HEK293 (cell line): ENCODE data around the gene EDAR.

Source experiments
- CTCF ChIA-PET: fragments of 350-600 bp; formaldehyde crosslinking; extraction: SDS; loops from one replicate; lab custom pipeline; 2021; ENCODE audit warnings: antibody characterized with exemption; lab: Yijun Ruan, JAX
- POLR2A ChIA-PET: fragments of 300-600 bp; formaldehyde crosslinking; extraction: SDS; loops from one replicate; lab custom pipeline; 2020; ENCODE audit warnings: antibody characterized with exemption, inconsistent platforms; lab: Yijun Ruan, JAX
- H3K27ac ChIP-seq: fragments of 200-500 bp; sonication (Bioruptor generic); 2 replicates; pipeline ENCODE4 v1.5.1; 2014; ENCODE audit warnings: low read depth, low read length, control low read depth, inconsistent platforms; ENCODE audit errors: extremely low read depth
- H3K36me3 ChIP-seq, 2 experiments: fragments of 200-500 bp in 1 of 2; sonication (Bioruptor generic) in 1 of 2; 1 replicate in 1 of 2; 2 replicates in 1 of 2; pipeline ENCODE4 v1.5.1; 2014 to 2017; ENCODE audit warnings: inconsistent platforms in 2 of 2, low read length in 2 of 2; ENCODE audit not compliant: control insufficient read depth in 2 of 2, insufficient read depth in 1 of 2
- H3K4me1 ChIP-seq: fragments of 200-500 bp; sonication (Bioruptor generic); 2 replicates; pipeline ENCODE4 v1.5.1; 2014; ENCODE audit warnings: mild to moderate bottlenecking, low read length, inconsistent platforms; ENCODE audit not compliant: control insufficient read depth, insufficient read depth
- H3K4me3 ChIP-seq: 2 replicates; pipeline ENCODE4 v1.5.1; 2011; ENCODE audit warnings: low read depth, mild to moderate bottlenecking, control low read depth, low read length, moderate library complexity
- H3K9me3 ChIP-seq: fragments of 200-500 bp; sonication (Bioruptor generic); 2 replicates; pipeline ENCODE4 v1.5.1; 2014; ENCODE audit warnings: low read depth, low read length, inconsistent platforms; ENCODE audit not compliant: control insufficient read depth, insufficient read depth
- KLF16 ChIP-seq: fragments of 450-650 bp; formaldehyde crosslinking; IDR thresholded peaks from 2 replicates; pipeline ENCODE4 v1.5.1; 2017; ENCODE audit warnings: missing biosample characterization, missing genetic modification characterization
- KLF17 ChIP-seq: fragments of 450-650 bp; formaldehyde crosslinking; IDR thresholded peaks from 2 replicates; pipeline ENCODE4 v1.5.1; 2016; ENCODE audit warnings: missing biosample characterization, missing genetic modification characterization
- PATZ1 ChIP-seq: fragments of 450-650 bp; formaldehyde crosslinking; IDR thresholded peaks from 2 replicates; pipeline ENCODE4 v1.5.1; 2016; ENCODE audit warnings: missing biosample characterization, missing genetic modification characterization
- ZEB2 ChIP-seq: fragments of 450-650 bp; formaldehyde crosslinking; IDR thresholded peaks from 2 replicates; pipeline ENCODE4 v1.5.1; 2016; ENCODE audit warnings: missing biosample characterization, missing genetic modification characterization
- ZFP41 ChIP-seq: fragments of 450-650 bp; formaldehyde crosslinking; IDR thresholded peaks from 2 replicates; pipeline ENCODE4 v1.5.1; 2016; ENCODE audit warnings: missing biosample characterization, missing genetic modification characterization, borderline replicate concordance
- ZNF202 ChIP-seq: fragments of 450-650 bp; formaldehyde crosslinking; IDR thresholded peaks from 2 replicates; pipeline ENCODE4 v1.5.1; 2016; ENCODE audit warnings: missing biosample characterization, missing genetic modification characterization, borderline replicate concordance
- ZNF274 ChIP-seq, 2 experiments: fragments of 200-500 bp in 1 of 2; fragments of 450-650 bp in 1 of 2; sonication (Bioruptor generic) in 1 of 2; formaldehyde crosslinking in 1 of 2; IDR thresholded peaks; 2 replicates each; pipeline versions ENCODE4 v1.5.1 to v1.6.1; 2014 to 2016; ENCODE audit warnings: borderline replicate concordance in 1 of 2, inconsistent platforms in 1 of 2, low read length in 1 of 2, missing biosample characterization in 1 of 2, missing genetic modification characterization in 1 of 2
- ZNF423 ChIP-seq: fragments of 450-650 bp; formaldehyde crosslinking; IDR thresholded peaks from 2 replicates; pipeline ENCODE4 v1.5.1; 2016; ENCODE audit warnings: missing biosample characterization, missing genetic modification characterization
- ZNF488 ChIP-seq: fragments of 450-650 bp; formaldehyde crosslinking; IDR thresholded peaks from 2 replicates; pipeline ENCODE4 v1.5.1; 2016; ENCODE audit warnings: missing biosample characterization, missing genetic modification characterization
- ZNF521 ChIP-seq: fragments of 450-650 bp; formaldehyde crosslinking; IDR thresholded peaks from 2 replicates; pipeline ENCODE4 v1.5.1; 2017; ENCODE audit warnings: missing biosample characterization, mild to moderate bottlenecking, missing genetic modification characterization
- ZNF585B ChIP-seq: fragments of 450-650 bp; formaldehyde crosslinking; IDR thresholded peaks from 2 replicates; pipeline ENCODE4 v1.5.1; 2016; ENCODE audit warnings: missing biosample characterization, missing genetic modification characterization
- ZNF600 ChIP-seq: fragments of 450-650 bp; formaldehyde crosslinking; IDR thresholded peaks from 2 replicates; pipeline ENCODE4 v1.5.1; 2016; ENCODE audit warnings: missing biosample characterization, missing genetic modification characterization
- ZNF645 ChIP-seq: fragments of 450-650 bp; formaldehyde crosslinking; IDR thresholded peaks from 2 replicates; pipeline ENCODE4; 2016; ENCODE audit warnings: missing biosample characterization, missing genetic modification characterization
- ZNF660 ChIP-seq: fragments of 450-650 bp; IDR thresholded peaks from 2 replicates; pipeline ENCODE4 v1.5.1; 2018; ENCODE audit warnings: missing biosample characterization, mild to moderate bottlenecking, missing genetic modification characterization
- ZNF830 ChIP-seq: fragments of 450-650 bp; IDR thresholded peaks from 2 replicates; pipeline ENCODE4 v1.5.0; 2018; ENCODE audit warnings: missing biosample characterization, missing genetic modification characterization, low read depth, mild to moderate bottlenecking, moderate library complexity
- ZXDB ChIP-seq: fragments of 450-650 bp; formaldehyde crosslinking; IDR thresholded peaks from 2 replicates; pipeline ENCODE4 v1.5.1; 2016; ENCODE audit warnings: missing biosample characterization, missing genetic modification characterization

EDAR gene

GRCh38 chr2:108910011-108910431 lies 79.0 kb downstream of the EDAR start:
- no peaks in the 10 kb centered on the region for H3K4me1 ChIP-seq
- ChIA-PET POLR2A (no interaction called here), CTCF (no interaction called here)
- no peak overlapping the region for H3K4me3 ChIP-seq
- no peaks in the 10 kb centered on the region for H3K36me3 ChIP-seq
- H3K9me3 ChIP-seq: no peaks in the 10 kb centered on the region
- no peak overlapping the region for H3K27ac ChIP-seq
- TF ChIP-seq ZNF521 (no peak), ZXDB (tag by site-specific recombination) (no peak)

GRCh38 chr2:108909275-108909823 lies 79.7 kb downstream of the EDAR start:
- no peak for TF ChIP-seq ZFP41 (tag by site-specific recombination)
- ChIA-PET POLR2A (no interaction called here), CTCF (no interaction called here)
- H3K27ac ChIP-seq: no peak overlapping the region
- no peaks in the 10 kb centered on the region for H3K4me1 ChIP-seq
- H3K4me3 ChIP-seq: no peak overlapping the region
- no peaks in the 10 kb centered on the region for H3K9me3 ChIP-seq
- no peaks in the 10 kb centered on the region for H3K36me3 ChIP-seq

GRCh38 chr2:108908713-108909070 lies 80.3 kb downstream of the EDAR start:
- POLR2A ChIA-PET: no interaction called here
- Histone ChIP-seq H3K4me1 (no peaks in the 10 kb centered on the region), H3K4me3 (no peak overlapping the region), H3K27ac (no peak overlapping the region), H3K36me3 (no peaks in the 10 kb centered on the region), H3K9me3 (no peaks in the 10 kb centered on the region)
- TF ChIP-seq ZNF202 (tag by site-specific recombination) (no peak), ZNF660 (no peak), ZEB2 (tag by site-specific recombination) (no peak), ZNF274 (IDR thresholded peaks at IDR 0.05; ENCODE audit: low read length) (no peak), ZNF274 (tag by site-specific recombination; IDR thresholded peaks at IDR 0.05; ENCODE audit: borderline replicate concordance) (no peak)
- CTCF ChIA-PET: interaction anchor here (0.5 kb wide), 1 partner anchor 53 kb away, joined by 4 read pairs; no protein-coding TSS in a partner anchor

- Histone ChIP-seq H3K27ac (no peak overlapping the region), H3K9me3 (no peaks in the 10 kb centered on the region), H3K36me3 (no peaks in the 10 kb centered on the region), H3K4me1 (no peaks in the 10 kb centered on the region), H3K4me3 (no peak overlapping the region)
- TF ChIP-seq ZNF830: no peak
- no peak for TF ChIP-seq KLF16 (tag by site-specific recombination)
- ChIA-PET POLR2A (no interaction called here), CTCF (interaction anchor here (0.5 kb wide), 1 partner anchor 53 kb away, joined by 4 read pairs; no protein-coding TSS in a partner anchor)
Observed at GRCh38 chr2:108907822-108908712, 81.0 kb downstream of the EDAR start.

GRCh38 chr2:108906403-108907077 lies 82.5 kb downstream of the EDAR start:
- CTCF ChIA-PET: no interaction called here
- Histone ChIP-seq H3K27ac (no peak overlapping the region), H3K4me3 (no peak overlapping the region), H3K4me1 (no peaks in the 10 kb centered on the region), H3K9me3 (no peaks in the 10 kb centered on the region), H3K36me3 (no peaks in the 10 kb centered on the region)
- POLR2A ChIA-PET: no interaction called here
- no peak for TF ChIP-seq KLF17 (tag by site-specific recombination)
- TF ChIP-seq PATZ1 (tag by site-specific recombination): no peak
- TF ChIP-seq ZNF488 (tag by site-specific recombination): no peak
- no peak for TF ChIP-seq ZNF585B (tag by site-specific recombination)
- TF ChIP-seq ZNF600: no peak
- no peak for TF ChIP-seq ZNF645 (tag by site-specific recombination)
- no peak for TF ChIP-seq ZNF423 (tag by site-specific recombination)
